CD4-positive, alpha-beta T cell treated with Interleukin-15 for 4 hours (primary cell): ENCODE results near the gene GOLGA6B.
"Not testable (repeated sequence)": the region's sequence is repeated elsewhere in the genome, so short reads cannot be mapped to it uniquely, and the experiment has no call there.

Source experiments
- DNase-seq: peaks from one replicate; pipeline ENCODE4 v3.0.0-alpha.2; 2020; ENCODE audit warnings: low spot score

GOLGA6B gene, protein sequence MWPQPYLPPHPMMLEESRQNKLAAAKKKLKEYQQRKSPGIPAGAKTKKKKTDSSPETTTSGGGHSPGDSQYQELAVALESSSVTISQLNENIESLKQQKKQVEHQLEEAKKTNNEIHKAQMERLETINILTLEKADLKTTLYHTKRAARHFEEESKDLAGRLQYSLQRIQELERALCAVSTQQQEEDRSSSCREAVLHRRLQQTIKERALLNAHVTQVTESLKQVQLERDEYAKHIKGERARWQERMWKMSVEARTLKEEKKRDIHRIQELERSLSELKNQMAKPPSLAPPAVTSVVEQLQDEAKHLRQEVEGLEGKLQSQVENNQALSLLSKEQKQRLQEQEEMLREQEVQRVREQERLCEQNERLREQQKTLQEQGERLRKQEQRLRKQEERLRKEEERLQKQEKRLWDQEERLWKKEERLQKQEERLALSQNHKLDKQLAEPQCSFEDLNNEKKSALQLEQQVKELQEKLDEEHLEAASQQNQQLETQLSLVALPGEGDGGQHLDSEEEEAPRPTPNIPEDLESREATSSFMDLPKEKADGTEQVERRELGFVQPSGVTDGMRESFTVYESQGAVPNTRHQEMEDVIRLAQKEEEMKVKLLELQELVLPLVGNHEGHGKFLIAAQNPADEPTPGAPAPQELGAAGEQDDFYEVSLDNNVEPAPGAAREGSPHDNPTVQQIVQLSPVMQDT

DNA sequence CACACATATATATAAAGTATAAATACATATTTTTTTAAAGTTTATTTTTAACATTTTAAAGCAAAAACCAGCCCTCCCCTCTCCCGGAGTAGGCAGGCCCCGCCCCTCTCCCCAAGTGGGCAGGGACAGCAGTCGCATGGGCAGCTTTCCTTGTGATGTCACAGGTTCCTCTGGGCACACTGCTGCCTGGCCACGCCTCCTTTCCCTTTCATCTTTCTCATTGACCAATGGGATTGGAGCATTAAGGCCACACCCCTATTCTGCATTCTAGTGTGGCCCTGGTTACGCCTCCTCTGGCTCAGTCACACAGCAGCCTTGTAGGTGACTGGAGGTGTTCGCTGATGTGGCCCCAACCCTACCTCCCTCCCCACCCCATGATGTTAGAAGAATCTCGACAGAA is at the start of gene GOLGA6B:
GOLGA6B (plus strand) TSS at position 301 of the 400 bp plus-strand sequence; CDS start at position 342, 41 bp downstream.
- not testable (repeated sequence) for DNase-seq

DNA sequence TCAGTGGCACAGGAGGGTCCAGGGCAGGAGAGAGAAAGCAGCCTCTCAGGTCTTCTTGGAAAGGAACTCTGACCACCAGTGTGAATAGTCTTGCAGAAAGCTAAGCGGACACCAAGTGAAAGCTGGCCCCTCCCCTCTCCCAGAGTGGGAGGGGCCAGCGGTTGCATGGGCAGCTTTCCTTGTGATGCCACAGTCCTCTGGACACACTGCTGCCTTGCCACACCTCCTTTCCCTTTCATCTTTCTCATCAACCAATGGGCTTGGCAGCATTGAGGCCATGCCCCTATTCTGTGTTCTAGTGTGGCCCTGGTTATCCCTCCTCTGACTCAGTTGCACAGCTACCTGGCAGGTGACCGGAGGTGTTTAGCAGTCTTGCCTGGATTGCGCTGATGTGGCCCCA is 49.7 kb upstream of the GOLGA6B start:
- no peak for DNase-seq

DNA sequence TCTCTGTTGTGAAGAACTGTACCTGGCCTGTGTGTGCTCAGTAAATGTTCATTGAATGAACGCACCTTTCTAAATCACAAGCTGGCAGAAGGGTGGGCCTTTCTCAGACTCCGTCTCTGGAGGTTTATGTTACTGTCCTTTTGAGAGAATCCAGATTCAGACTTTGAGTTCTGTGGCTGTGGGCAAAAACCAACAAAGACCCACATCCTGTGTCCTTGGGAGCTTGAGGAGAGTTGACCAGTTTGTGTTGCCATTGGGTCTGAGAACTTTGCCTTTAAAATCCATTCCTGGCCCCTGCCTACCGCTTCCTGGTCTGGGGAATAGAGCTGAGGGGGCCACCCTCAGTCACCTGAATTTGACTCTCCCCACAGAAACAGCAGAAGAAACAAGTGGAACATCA is 46.4 kb upstream of the GOLGA6B start:
- not testable (repeated sequence) for DNase-seq

DNA sequence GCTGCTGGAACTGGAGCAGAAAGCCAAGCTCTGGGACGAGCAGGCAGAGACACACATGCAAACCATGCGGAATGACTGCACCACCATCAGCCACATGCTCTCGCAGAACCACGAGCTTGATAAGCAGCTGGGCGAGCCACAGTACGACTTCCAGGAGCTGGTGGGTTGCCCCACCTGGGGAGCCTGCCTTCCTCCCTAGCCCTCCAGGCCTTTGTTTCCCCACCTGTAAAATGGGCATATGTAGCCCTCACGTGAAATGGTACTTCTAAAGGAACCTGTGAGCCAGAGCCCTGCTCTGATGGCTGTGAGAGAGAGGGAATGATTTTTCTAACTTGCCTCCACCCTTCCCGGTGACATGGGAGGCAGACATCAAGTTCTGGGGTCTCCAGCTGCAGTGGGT is 44.6 kb upstream of the GOLGA6B start:
- DNase-seq: no peak

DNA sequence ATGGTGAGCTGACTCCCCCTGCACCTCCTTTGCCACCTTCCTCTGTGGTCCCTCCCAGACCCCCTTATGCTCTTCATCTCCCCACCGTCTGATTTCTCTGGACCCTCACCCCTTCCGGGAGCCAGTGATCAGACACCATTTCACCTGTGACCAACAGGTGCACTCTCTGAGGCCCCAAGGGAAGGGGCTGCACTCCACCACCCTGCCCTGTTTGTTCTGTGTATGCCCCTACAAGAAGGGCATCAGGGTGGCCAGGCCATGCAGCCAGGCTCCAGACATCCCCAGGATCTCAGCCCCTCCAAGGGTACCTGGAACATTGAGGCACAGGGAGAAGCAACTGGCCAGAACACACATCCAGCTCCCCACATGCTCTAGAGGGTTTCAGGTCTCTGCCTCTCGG is 42.2 kb upstream of the GOLGA6B start:
- not testable (repeated sequence) for DNase-seq

DNA sequence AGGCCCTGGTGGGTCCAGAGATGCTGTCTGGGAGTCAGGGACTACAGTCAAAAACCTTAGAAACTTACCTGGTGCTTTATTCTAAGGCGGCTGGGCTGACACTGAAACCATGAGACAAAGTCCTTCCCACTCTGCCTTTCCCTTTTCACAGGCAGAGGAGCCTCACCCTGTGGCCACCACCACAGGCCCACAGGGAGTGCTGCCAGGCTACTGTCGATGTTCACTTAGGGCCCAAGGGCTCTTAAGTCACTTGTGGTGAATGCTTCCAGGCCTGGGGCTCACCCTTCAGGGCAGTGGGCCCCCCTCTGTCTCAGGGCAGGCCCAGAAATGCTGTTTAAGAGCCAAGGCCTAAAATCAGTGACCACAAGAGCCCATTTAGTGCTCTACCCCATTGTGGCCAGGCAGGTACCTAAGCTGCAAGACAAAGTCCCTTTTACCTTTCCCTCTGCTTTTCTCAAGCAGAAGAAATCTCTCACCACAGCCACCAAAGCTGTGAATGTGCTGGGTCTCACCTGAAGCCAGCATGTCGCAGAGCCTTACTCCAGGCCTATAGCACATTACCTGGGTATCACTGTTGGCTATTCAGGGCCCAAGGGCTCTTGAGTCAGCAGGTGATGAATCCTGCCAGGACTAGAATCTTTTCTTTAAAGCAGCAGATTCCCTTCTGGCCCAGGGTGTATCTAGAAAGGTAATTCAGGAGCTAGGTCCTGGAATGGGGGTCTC is 39.5 kb upstream of the GOLGA6B start:
- no peak for DNase-seq

- DNase-seq: peak; percentile 1
Measured at GRCh38 chr15:72615533-72616233, 38.8 kb upstream of the GOLGA6B start.

- no peak for DNase-seq
Measured at GRCh38 chr15:72616491-72617210, 37.8 kb upstream of the GOLGA6B start.

GRCh38 chr15:72623854-72624253 is 30.6 kb upstream of the GOLGA6B start:
- DNase-seq: not testable (repeated sequence)

DNA sequence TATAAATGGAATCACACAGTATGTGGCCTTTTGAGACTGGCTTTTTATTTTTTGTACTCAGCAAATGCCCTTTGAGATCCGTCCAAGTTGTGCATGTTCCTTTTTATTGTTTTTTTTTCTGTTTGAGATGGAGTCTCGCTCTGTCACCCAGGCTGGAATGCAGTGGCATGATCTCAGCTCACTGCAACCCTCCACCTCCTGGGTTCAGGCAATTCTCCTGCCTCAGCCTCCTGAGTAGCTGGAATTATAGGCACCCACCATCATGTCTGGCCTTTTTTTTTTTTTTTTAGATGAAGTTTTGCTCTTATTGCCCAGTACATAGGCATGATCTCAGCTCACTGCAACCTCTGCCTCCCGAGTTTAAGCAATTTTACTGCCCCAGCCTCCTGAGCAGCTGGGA is 28.3 kb upstream of the GOLGA6B start:
- not testable (repeated sequence) for DNase-seq

DNA sequence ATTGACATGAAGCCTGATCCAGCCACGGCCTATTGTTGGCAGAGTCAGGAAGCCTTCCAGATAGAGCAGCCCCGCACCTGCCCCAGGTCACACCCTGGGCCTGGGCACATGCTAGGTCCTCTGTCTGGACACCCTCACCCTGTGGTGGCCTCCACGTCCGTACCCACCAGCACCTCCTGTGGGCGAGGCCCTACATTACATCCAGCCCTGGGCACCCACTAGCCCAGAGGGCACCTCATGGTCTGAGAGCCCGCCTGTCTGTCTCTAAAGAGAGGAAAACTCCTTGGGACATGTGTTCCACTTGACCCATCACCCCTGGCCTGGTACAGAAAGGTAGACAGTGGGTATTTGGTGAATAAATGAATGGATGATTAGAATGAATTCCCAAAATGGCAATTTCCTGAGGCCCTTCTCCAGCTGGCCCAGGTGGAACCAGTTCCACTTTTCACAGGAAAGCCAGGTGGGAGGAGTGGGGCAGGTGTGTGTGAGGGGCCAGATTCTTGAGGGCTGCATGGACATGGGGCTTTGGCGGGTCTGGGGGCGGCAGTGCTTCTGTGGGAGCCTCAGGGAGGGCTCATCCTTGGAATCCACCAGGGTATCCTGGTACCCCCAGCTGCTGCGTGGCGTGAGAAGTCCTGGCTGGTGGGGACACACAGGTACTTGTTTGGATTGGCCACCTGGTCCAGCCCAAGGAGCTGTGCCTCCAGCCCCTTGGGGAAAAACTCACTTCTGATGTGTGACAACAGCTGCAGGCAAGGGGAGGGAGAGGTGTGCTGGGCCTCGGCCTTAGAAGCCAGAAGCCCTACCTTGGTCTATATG is 26.0 kb upstream of the GOLGA6B start:
- DNase-seq: not testable (repeated sequence)

- DNase-seq: not testable (repeated sequence)
Measured at GRCh38 chr15:72629068-72629570, 25.4 kb upstream of the GOLGA6B start.

DNA sequence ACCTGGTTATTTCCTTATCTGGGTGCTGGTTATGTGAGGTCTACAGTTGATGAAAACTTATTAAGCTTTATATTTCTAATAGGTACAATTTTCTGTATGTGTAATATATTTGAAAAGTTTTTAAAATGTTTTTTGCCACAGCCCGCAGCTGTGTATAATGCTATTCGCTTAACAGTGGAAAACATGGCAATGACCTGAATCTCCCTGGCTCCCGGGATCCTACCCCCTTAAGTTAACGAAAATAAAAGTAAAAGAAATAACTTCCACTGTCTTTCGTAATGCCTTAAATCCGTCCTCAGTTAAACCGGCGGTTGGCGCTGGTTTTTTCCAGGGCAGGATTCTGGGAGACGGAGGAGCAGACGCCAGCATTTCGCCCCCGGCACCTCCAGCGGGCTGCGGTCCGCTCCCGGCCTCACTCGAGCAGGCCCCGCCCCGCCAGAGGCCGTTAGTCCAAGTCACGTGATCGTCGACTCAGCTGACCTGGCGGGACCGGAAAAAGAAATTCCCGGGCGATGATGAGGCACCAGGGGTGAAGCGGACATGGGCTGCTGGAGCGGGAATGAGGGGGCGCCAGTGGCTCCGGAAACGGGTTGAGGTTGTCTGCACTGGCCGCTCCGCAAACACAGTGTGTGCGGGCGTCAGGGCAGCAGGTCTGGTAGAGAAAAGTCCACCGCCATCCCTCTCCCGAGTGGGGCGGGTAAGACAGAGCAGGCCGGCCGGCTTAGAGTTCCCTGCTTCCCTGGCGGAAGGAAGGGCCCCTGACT is 17.8 kb upstream of the GOLGA6B start:
- peak; percentile 51 for DNase-seq

DNA sequence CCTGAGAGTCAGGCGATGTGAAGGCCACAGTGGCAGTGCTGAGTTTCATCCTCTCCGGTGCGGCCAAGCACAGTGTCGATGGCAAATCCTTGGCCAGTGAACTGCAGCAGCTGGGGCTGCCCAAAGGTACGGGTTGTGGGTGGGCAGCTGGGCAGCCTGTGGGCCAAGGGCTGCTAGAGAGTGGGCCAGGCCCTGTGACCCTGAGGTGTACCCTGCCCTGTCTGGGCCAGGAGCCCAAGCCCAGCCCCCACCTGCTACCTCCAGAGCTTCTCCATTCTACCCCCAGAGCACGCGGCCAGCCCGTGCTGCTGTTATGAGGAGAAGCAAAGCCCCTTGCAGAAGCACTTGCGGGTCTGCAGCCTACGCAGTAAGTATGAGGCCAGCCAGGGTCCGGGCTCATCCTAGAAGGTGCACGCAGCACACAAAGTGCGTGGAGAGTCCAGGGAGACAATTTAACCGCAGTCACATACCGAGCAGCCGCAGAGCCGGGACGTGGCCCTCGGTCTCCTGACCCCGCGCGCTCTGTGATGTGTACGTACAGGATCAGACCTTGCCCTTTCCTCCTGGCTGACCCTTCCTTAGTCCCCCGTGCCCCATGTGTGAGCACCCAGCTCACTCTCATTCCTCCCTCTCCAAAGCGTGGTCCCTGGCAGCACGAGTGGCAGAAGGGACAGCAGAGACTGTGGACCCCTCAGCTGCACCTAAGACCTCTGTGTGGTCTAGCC is 14.6 kb upstream of the GOLGA6B start:
- not testable (repeated sequence) for DNase-seq

DNA sequence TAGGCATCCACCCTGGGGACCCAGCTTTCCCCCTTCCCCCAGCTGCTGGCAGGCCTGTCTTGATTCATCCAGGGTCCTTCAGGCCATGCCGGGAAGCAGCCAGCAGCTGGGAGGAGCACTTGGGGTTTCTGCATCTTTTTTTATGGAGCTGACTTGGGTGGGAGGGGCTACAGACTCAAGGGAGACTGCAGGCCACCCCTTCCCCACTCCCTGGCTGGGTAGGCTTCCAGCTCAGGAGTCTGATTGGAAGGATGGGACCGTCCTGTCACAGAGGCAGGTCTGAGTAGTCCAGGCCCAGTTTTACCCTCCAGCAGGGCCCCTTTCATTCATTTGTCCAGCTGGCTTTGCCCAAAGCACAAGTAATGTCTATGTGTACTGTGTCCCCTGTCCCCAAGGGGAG is 12.2 kb upstream of the GOLGA6B start:
- not testable (repeated sequence) for DNase-seq

DNA sequence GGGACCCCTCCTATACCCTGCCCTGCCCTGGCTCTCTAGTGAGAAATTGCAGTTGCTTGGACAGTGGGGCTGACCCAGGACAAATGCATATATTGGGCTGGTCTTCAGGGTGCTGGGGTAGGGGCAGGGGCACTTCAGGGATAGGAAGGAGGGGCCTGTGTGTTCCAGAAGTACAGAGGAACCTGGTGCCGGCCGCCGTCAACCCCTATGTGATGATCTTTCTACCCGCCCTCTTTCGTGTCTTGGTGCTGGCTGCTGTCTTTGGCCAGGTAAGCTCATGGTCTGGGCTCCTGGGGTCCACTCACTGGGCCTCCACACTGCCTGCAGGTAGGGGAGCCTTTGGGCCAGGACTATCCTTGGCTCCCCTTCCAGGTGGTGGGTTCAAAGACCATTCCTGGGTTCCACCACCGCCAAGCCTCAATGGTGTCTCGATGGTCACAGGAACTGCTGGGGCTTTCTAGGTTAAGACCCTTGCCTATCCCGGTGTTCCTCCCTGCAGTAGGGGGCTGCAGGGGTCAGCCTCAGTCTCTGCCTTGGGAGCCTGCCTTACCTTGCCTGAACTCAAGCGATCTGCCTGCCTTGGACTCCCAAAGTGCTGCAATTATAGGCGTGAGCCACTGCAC is 5.8 kb upstream of the GOLGA6B start:
- not testable (repeated sequence) for DNase-seq

DNA sequence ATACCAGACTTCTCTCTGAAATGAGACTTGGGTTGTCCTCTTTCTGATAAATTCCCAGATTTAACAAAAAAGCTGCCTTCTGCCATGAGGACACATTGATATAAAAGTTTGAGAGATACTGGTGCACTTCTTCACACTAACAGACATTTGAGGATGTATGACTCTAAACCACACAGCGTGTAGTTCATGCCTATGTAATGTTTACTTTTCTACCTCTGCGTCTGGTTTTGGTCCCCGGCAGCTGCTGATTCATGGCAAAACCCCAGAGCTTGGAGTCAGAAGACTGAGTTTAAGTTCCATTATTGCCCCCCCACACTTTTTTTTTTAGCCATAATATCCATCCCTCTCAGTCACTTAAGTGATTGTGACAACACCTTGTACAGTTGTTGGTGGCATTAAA is 1.5 kb downstream of the GOLGA6B start:
- not testable (repeated sequence) for DNase-seq

DNA sequence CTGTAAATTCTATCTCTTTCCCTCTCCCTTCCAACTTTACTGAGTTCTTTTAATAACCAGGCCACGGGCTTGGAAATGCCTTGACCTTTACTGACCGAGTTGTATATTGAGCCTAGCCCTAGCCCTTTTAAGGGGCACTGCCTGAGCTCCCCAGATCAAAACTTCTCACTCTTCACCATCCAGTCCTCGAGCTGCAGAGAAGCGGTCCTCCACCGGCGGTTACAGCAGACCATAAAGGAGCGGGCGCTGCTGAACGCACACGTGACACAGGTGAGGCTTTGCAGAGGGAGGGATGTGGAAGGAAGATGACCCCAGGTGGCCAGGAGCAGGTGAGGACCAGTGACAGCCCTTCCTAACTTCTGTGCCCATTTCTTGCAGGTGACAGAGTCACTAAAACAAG is 6.6 kb downstream of the GOLGA6B start:
- not testable (repeated sequence) for DNase-seq
